ENCODE data around the gene TBC1D9. TPM values are rescaled to one million over a fixed set of nuclear protein-coding genes. Genes with fewer than 3 reads are reported as not detected.

The TBC1D9 gene
- total and polyA plus RNA-seq, 9 donors, result 13.2 to 28.8 (median 21.4) TPM

GRCh38 chr4:140736669-140737343 is 19.4 kb downstream of the TBC1D9 start:
- Histone ChIP-seq H3K4me3 (no peak overlapping the region), H3K27me3 (no peaks in the 10 kb centered on the region), H3K36me3 (no peaks in the 10 kb centered on the region), H3K9me3 (no peaks in the 10 kb centered on the region), H3K4me1 (ENCODE audit: insufficient read depth) (peaks cover 11% of the 10 kb centered on the region), H3K27ac (no peak overlapping the region)
- DNase-seq, result no peak
- intact Hi-C loops (cut with DNase I), result no loop called here
- TF ChIP-seq EP300 (IDR thresholded peaks at IDR 0.05), result no peak
- TF ChIP-seq CTCF (IDR thresholded peaks at IDR 0.05), result no peak
- 91 to 93% (median 92%) methylated on average over 6 of the region's 6 CpGs for WGBS, 3 donors

GRCh38 chr4:140735779-140736391 is 20.3 kb downstream of the TBC1D9 start:
- Histone ChIP-seq H3K9me3 (no peaks in the 10 kb centered on the region), H3K27me3 (no peaks in the 10 kb centered on the region), H3K27ac (no peak overlapping the region), H3K4me1 (ENCODE audit: insufficient read depth) (peaks cover 9% of the 10 kb centered on the region), H3K36me3 (no peaks in the 10 kb centered on the region), H3K4me3 (no peak overlapping the region)
- WGBS, 3 donors, result 73 to 81% (median 77%) methylated on average over 4 of the region's 4 CpGs
- DNase-seq, result no peak
- intact Hi-C loops (cut with DNase I), result no loop called here
- no peak for TF ChIP-seq CTCF (IDR thresholded peaks at IDR 0.05)
- no peak for TF ChIP-seq POLR2A (IDR thresholded peaks at IDR 0.05)
- no peak for TF ChIP-seq EP300 (IDR thresholded peaks at IDR 0.05)

- intact Hi-C loops (cut with DNase I), result no loop called here
- TF ChIP-seq EP300 (IDR thresholded peaks at IDR 0.05) (no peak), CTCF (IDR thresholded peaks at IDR 0.05) (no peak)
- Histone ChIP-seq H3K9me3 (no peaks in the 10 kb centered on the region), H3K27ac (no peak overlapping the region), H3K27me3 (no peaks in the 10 kb centered on the region), H3K36me3 (no peaks in the 10 kb centered on the region), H3K4me1 (ENCODE audit: insufficient read depth) (peaks cover 9% of the 10 kb centered on the region), H3K4me3 (no peak overlapping the region)
- whole genome bisulfite sequencing, 3 donors, result 87 to 93% (median 91%) methylated on average over 2 of the region's 2 CpGs
- no peak for DNase-seq
These were observed 20.9 kb downstream of the TBC1D9 start for GRCh38 chr4:140735317-140735716.

GRCh38 chr4:140732780-140733179 is 23.4 kb downstream of the TBC1D9 start:
- TF ChIP-seq CTCF (IDR thresholded peaks at IDR 0.05) (no peak), POLR2A (IDR thresholded peaks at IDR 0.05) (no peak), EP300 (IDR thresholded peaks at IDR 0.05) (no peak)
- WGBS, 3 donors, result 86 to 90% (median 88%) methylated on average over 2 of the region's 2 CpGs

More at GRCh38 chr4:140732780-140733179, 23.4 kb downstream of the TBC1D9 start:
- intact Hi-C loops (cut with DNase I), result no loop called here
- no peak overlapping the region for H3K27ac ChIP-seq
- no peaks in the 10 kb centered on the region for H3K27me3 ChIP-seq
- H3K36me3 ChIP-seq, result no peaks in the 10 kb centered on the region
- no peaks in the 10 kb centered on the region for H3K9me3 ChIP-seq
- DNase-seq, result no peak
- H3K4me1 ChIP-seq (ENCODE audit: insufficient read depth), result peaks cover 12% of the 10 kb centered on the region
- H3K4me3 ChIP-seq, result no peak overlapping the region
